Stimulated activated CD4-positive, alpha-beta T cell treated with anti-CD3 and anti-CD28 coated beads, TNF-alpha, amount 100 ng/mL, for 48 hours (primary cell): ENCODE data around the gene E2F6.
"Not testable (repeated sequence)": the region's sequence is repeated elsewhere in the genome, so short reads cannot be mapped to it uniquely, and the experiment has no call there.

Source experiments
- DNase-seq, 3 donors: peaks; one replicate each; pipeline ENCODE4 v3.0.0-alpha.2; 2020; ENCODE audit warnings: low read depth in 3 of 3

Gene E2F6

GRCh38 chr2:11412449-11412810, 53.5 kb downstream of the E2F6 start:
- no peak for DNase-seq

- DNase-seq, result no peak
Observed at GRCh38 chr2:11411768-11412448, 54.1 kb downstream of the E2F6 start.

- no peak for DNase-seq
Observed at GRCh38 chr2:11411244-11411643, 54.7 kb downstream of the E2F6 start.

- no peak for DNase-seq
Observed at GRCh38 chr2:11410101-11410500, 55.9 kb downstream of the E2F6 start.

GRCh38 chr2:11409572-11409959, 56.4 kb downstream of the E2F6 start:
- DNase-seq, result no peak

- DNase-seq, result no peak
Observed at GRCh38 chr2:11408959-11409571, 56.9 kb downstream of the E2F6 start.

GRCh38 chr2:11407413-11407812, 58.5 kb downstream of the E2F6 start:
- DNase-seq, result no peak

- no peak for DNase-seq
Observed at GRCh38 chr2:11406958-11407381, 59.0 kb downstream of the E2F6 start.

GRCh38 chr2:11406267-11406957, 59.5 kb downstream of the E2F6 start:
- no peak for DNase-seq

GRCh38 chr2:11405599-11406266, 60.2 kb downstream of the E2F6 start:
- no peak for DNase-seq

GRCh38 chr2:11405074-11405406, 60.9 kb downstream of the E2F6 start:
- DNase-seq, result not testable (repeated sequence)

GRCh38 chr2:11404376-11405073, 61.4 kb downstream of the E2F6 start:
- no peak for DNase-seq

- DNase-seq, result no peak
Observed at GRCh38 chr2:11402436-11402835, 63.5 kb downstream of the E2F6 start.

- no peak for DNase-seq
Observed at GRCh38 chr2:11399438-11399762, 66.6 kb downstream of the E2F6 start.

- no peak for DNase-seq
Observed at GRCh38 chr2:11398750-11399437, 67.1 kb downstream of the E2F6 start.

- DNase-seq, result no peak
Observed at GRCh38 chr2:11397513-11397912, 68.4 kb downstream of the E2F6 start.

- no peak for DNase-seq
Observed at GRCh38 chr2:11396467-11397445, 69.2 kb downstream of the E2F6 start.

- no peak for DNase-seq
Observed at GRCh38 chr2:11396021-11396420, 69.9 kb downstream of the E2F6 start.

GRCh38 chr2:11395389-11395788, 70.6 kb downstream of the E2F6 start:
- DNase-seq, result no peak
